ENCODE data around the gene LTBR. TPM values are rescaled to one million over a fixed set of nuclear protein-coding genes. Genes with fewer than 3 reads are reported as not detected.
A peak's percentile ranks its signal among the peaks of the same experiment; 100 is the strongest.

LTBR gene
- total RNA-seq, 1 experiment from 2014 or later, result 10.1 TPM

DNA sequence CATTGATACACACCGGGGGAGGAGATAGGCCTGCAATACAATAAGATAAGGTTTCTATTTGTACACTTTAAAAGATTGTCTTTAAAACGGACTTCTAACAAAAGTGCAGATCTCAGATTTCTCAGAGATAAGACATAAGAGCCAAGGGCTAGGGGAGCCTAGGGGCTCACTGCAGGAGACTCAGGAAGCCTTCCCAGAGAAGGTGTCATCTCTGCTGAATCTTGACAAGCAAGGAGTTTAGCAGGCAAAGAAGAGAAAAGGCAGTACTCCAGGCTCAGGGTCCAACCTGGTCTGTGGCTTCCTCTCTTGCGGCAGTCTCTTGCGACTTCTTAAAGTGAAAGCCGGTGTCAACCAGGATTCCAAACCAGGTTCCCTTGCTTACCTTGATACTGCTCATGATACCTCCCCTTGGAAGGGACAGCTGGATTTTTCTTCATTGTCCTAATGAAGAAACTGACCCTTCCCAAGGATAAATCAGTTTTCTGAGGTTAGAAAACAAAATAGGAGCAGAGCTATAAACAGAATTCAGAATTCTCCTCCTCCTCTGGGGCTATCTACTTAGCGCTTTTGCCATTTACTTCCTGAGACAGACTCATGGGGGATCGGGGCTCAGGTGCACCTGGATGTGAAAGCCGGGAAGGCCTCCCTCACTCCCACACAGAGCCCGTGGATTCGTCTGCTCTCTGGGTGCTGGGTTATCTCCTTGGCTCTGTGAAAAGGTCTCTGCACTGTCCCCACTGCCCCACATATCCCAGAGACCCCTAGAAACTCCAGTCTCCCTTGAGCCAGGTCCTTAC is 6.9 kb upstream of the LTBR start:
- in situ Hi-C loops (cut with HindIII; ENCODE audit: low sequenced_read_pairs), result no loop called here

DNA sequence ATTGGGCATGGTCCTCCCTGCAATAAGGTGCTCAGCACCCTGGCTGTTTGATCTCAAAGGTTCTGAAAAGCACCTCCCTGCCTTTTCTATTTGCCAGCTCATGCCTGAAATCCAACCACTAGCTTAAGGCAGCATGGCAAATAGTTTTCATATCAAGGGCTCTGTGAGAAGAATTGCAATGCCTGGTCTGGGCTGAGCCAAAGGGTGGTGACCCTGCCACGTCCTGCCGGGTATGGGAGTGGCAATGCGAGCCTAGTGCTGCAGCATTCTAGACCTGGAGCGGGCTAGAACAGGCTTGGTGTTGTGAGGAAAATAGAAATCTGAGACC is 6.3 kb upstream of the LTBR start:
- DNase-seq (ENCODE audit: low spot score), result no peak
- in situ Hi-C loops (cut with HindIII; ENCODE audit: low sequenced_read_pairs), result no loop called here

More for the DNA sequence above, 6.9 kb upstream of the LTBR start:
- no peak for DNase-seq (ENCODE audit: low spot score)

DNA sequence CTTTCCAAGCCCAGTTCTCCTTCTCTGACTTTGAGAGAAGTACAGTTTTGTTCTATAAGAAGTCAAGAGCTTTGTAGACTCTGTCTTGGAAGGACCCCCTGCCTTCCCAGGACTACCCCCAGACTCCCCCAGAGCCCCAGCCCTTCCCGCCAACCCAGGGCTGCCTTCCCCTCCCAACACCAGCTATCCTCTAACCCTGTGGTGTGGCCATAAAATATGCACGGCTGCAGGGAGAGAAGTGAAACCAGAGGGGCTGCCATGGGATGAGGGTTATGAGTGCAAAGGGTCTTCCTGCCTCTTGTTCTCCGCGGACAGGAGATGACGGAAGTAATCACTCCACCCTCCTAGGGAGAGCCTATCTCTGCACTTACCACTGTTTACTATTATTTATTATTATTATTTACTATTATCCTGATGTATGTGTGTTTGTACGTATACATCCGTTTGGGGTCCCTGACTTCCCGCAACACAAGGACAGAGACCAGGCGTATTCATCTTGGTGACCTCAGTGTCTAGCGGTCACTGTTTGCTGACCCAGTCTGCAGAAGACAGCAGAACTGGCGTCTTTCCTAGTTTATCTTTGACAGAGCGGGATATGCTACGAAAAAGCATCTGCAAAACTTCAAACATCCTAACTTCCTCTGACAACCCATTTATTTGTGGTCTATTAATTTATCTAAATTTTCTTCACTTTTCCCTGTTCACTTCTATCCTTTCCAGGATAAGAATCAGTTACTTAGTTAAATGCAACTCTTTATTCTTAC is 5.1 kb upstream of the LTBR start:
- in situ Hi-C loops (cut with HindIII; ENCODE audit: low sequenced_read_pairs), result no loop called here
- no peak for DNase-seq (ENCODE audit: low spot score)

DNA sequence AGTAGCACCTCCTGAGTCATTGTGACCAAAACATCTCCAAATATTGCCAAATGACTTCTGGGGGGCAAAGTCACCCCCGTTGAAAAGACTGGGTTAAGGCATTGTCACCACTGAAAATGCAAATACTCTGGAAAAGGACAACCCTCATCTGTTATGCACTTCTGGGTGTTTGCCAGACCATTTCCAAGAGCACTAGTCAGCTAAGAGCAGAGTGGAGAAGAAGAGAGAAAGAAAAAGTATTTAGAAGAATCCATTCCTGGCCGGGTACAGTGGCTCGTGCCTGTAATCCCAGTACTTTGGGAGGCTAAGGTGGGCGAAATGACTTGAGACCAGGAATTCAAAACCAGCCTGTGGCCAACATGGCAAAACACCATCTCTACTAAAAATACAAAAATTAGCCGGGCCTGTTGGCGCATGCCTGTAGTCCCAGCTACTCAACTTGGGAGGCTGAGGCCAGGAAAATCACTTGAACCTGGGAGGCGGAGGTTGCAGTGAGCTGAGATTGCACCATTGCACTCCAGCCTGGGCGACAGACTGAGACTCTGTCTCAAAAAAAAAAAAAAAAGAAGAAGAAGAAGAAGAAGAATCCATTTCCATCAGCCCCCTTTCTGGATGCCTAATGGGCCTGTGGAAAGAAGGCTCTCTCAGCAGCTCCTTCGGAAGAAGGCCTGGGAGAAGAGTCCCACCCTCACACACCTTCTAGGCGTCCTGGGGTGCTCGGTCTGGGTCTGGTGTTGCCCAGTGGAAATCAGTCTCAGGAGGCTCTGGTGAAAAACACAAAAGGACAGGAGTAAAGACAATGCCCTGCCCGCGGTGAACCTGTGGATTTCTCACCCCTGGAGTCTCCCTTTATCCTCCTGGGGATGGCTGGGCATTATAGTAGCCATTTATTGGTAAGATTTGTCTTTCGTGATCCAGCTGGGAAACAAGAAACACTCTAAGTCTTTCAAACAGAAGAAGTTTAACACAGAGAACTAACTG is 3.5 kb upstream of the LTBR start:
- DNase-seq (ENCODE audit: low spot score), result no peak
- in situ Hi-C loops (cut with HindIII; ENCODE audit: low sequenced_read_pairs), result no loop called here

DNA sequence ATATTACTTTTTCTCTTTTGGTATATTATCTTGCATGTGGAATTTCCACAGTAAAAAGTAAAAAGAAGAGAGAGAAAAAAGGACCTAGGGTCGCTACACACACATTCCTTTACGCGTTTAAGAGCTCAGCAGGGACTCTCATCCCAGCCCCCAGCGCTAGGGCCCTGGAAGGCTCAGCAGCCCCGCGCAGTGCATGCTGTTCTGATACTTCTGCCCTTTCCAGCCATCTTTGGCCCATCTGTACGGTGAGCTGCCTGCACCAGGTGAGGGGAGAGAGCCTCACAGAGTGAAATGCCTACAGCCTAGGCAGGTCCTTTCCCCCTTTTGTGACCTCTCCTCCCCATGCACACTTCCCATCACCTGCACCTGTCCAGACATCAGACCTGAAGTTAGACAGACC is 1.6 kb upstream of the LTBR start:
- in situ Hi-C loops (cut with HindIII; ENCODE audit: low sequenced_read_pairs), result no loop called here
- DNase-seq (ENCODE audit: low spot score), result no peak

DNA sequence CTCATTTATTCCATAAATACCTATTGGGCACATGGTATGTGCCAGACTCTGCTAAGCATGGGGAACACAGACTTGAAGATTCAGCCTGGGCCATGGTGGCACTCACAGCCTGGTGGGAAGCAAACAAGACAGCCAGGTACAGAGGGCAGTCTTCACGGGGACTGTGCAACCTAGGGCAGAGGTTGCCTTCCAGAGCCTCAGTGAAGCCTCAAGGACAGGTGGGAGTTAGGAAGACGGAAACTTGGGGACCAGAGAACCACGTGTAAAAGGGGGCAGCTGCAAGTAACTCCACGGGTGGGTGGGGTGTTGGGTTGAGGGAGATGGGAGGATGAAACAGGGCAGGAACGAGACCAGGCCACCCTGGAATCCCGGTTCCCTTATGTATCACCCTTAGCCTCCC is 980 bp upstream of the LTBR start:
- no peak for DNase-seq (ENCODE audit: low spot score)
- in situ Hi-C loops (cut with HindIII; ENCODE audit: low sequenced_read_pairs), result no loop called here

DNA sequence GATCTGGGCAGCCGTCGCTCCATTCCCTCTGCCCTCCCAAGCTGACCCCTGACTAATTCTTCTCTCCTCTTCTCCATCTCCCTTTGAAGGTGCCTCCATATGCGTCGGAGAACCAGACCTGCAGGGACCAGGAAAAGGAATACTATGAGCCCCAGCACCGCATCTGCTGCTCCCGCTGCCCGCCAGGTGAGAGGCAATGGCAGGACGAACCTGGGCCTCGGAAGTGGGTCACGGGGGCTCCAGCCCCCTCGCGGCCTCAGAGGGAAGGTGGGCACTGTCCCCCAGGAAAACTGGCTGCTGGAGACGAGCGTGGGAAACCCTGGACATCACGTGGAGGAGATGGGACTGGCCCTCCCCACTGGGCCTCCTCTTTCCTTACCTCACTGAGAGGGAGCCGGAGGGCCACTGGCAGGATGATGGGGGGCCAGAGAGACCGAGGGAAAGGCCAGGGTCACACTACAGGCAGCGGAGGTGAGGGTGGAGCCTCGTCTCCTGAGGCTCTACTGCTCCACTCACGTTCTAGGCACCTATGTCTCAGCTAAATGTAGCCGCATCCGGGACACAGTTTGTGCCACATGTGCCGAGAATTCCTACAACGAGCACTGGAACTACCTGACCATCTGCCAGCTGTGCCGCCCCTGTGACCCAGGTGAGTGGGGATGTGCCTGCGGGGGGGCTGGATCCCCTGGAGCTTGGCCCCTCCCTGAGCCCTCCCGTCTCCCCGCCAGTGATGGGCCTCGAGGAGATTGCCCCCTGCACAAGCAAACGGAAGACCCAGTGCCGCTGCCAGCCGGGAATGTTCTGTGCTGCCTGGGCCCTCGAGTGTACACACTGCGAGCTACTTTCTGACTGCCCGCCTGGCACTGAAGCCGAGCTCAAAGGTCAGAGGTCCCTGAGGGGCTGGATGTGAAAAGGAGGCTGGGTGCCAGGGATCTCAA is 806 bp downstream of the LTBR start:
- DNase-seq (ENCODE audit: low spot score), result no peak
- in situ Hi-C loops (cut with HindIII; ENCODE audit: low sequenced_read_pairs), result no loop called here

DNA sequence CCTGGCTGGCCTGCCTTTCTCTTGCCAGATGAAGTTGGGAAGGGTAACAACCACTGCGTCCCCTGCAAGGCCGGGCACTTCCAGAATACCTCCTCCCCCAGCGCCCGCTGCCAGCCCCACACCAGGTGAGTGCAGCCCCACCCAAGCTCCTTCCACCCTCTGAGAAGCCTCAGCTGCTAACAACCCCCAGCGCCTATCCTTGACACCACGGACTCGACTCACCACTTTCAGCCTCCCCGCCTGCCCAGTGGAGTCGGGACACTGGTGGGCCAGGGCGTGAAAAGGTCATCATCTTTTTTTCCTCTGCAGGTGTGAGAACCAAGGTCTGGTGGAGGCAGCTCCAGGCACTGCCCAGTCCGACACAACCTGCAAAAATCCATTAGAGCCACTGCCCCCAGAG is 2.1 kb downstream of the LTBR start:
- in situ Hi-C loops (cut with HindIII; ENCODE audit: low sequenced_read_pairs), result no loop called here
- no peak for DNase-seq (ENCODE audit: low spot score)

DNA sequence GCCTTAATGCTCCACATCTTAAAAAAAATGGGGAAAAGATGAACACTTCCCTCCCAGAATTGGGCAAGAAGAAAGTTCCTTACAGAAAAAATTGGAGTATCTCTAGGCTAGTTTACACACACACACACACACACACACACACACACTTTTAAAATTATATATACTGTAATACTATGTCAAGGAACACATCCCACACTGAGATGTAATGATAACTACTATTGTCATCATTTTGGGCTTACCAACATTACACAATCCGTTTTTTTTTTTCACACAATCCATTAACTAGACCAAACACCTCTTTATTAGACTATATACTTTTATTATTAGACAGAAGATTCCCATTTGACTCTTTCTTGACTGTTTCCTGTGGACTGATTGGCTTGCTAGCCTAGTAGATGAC is 2.5 kb downstream of the LTBR start:
- DNase-seq (ENCODE audit: low spot score), result no peak
- in situ Hi-C loops (cut with HindIII; ENCODE audit: low sequenced_read_pairs), result no loop called here

DNA sequence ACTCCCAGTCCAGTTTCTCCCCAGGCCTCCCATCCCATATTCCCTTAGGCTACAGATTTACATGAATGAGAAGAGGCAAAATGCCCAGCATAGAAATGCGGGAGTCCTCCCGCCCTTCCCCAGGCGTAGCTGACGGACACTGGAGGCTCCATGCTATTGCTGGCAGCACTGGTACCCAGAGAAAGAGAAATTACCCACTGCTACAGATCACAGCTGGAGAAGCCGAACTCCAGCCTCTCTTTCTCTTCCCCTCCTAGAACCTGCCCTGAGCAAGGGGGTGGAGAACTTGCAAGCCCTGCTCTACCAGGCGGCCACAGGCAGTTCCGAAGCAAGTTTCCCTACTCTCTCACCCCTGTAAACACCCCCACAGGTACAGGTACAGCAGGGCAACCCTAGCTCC is 3.6 kb downstream of the LTBR start:
- no peak for DNase-seq (ENCODE audit: low spot score)
- in situ Hi-C loops (cut with HindIII; ENCODE audit: low sequenced_read_pairs), result no loop called here

DNA sequence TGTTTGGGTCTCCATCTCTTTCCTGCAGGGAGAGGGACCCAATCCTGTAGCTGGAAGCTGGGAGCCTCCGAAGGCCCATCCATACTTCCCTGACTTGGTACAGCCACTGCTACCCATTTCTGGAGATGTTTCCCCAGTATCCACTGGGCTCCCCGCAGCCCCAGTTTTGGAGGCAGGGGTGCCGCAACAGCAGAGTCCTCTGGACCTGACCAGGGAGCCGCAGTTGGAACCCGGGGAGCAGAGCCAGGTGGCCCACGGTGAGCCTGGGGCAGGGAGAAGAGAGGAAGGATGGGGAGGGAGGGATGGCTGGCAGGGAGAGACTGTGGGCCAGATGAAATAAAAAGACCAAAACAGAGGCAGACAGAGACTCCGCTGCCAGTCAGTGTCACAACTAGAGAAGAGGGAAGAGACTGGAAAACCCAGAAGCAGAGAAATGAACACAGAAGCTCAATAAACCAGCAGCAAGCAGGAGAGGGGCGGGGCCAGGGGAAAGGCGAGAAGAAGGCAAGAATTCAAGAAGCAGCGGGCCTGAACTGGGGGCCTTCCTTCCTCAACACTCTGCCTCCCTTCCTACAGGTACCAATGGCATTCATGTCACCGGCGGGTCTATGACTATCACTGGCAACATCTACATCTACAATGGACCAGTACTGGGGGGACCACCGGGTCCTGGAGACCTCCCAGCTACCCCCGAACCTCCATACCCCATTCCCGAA is 6.3 kb downstream of the LTBR start:
- in situ Hi-C loops (cut with HindIII; ENCODE audit: low sequenced_read_pairs), result no loop called here
- DNase-seq (ENCODE audit: low spot score), result no peak

DNA sequence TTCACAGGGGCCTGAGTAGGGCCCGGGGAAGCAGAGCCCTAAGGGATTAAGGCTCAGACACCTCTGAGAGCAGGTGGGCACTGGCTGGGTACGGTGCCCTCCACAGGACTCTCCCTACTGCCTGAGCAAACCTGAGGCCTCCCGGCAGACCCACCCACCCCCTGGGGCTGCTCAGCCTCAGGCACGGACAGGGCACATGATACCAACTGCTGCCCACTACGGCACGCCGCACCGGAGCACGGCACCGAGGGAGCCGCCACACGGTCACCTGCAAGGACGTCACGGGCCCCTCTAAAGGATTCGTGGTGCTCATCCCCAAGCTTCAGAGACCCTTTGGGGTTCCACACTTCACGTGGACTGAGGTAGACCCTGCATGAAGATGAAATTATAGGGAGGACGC is 7.1 kb downstream of the LTBR start:
- in situ Hi-C loops (cut with HindIII; ENCODE audit: low sequenced_read_pairs), result no loop called here
- DNase-seq (ENCODE audit: low spot score), result no peak

DNA sequence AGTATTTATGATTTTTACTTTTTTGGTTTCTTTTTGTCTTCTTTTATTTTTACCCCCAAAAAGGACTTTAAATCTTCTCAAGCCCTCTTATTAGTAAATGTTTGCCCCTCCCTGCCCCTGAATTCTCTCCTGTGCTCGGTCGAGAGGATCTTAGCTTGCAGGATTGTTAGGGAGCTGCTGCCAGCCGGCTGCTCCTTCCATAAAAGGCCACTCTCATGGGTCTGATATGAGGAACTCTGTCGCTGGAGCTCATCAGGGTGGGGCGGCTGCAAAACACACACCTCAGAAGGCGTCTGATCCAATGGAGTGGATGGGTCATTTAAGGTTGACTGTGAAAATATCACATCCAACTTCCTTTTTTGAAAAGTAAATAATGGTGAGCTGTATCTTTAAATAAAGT is 8.5 kb downstream of the LTBR start:
- in situ Hi-C loops (cut with HindIII; ENCODE audit: low sequenced_read_pairs), result no loop called here
- no peak for DNase-seq (ENCODE audit: low spot score)

DNA sequence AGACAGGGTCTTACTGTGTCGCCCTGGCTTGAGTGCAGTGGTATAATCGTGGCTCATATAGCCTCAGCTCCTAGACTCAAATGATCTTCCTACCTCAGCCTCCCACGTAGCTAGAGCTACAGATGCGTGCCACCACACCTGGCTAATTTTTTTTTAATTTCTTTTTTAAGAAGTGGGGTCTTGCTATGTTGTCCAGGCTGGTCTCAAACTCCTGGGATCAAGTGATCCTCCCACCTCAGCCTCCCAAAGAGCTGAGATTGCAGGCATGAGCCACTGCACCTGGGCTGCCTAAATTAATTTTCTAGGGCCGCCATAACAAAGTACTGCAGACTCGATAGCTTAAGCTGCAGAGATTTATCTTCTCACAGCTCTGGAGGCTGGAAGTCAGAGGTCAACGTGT is 9.1 kb downstream of the LTBR start:
- DNase-seq (ENCODE audit: low spot score), result no peak
- in situ Hi-C loops (cut with HindIII; ENCODE audit: low sequenced_read_pairs), result no loop called here

DNA sequence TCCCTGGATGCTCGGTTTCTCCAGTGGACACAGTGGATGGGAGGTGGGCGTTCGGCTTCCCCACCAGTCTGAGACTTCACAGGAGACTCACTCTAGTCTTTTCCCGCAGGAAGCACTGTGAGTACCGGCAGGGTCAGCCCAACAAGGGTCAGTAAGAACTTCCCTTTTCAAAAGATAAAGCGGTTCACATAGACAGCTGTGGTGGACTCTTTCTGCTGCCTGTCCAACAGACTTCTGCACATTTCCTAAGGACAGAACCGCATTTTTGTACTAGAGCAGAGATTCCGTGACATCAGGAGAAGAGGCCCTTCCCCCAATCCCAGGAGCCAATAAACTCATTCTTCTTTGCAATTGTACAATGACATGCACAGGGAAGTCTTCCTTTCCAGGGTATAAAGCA is 10.4 kb downstream of the LTBR start:
- in situ Hi-C loops (cut with HindIII; ENCODE audit: low sequenced_read_pairs), result no loop called here
- peak; percentile 2 for DNase-seq (ENCODE audit: low spot score)

DNA sequence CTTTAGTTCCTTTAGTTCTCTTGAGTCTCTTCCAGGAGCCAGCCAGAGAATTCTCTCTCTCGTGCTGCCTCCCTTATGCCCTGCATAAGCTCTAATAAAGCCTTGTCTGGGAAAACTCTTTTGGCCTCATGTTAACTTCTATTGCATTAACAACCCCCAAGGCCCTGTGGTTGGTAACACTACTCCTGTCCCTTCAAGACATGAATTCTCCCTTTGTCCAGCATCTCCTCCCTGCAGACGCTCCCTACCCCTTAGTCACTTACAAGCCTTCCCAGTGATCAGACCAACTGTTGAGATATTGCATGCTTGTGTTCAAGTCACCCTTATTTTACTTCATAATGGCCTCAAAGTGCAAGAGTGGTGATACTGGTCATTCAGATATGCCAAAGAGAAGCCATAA is 12.1 kb downstream of the LTBR start:
- no peak for DNase-seq (ENCODE audit: low spot score)
- in situ Hi-C loops (cut with HindIII; ENCODE audit: low sequenced_read_pairs), result no loop called here

DNA sequence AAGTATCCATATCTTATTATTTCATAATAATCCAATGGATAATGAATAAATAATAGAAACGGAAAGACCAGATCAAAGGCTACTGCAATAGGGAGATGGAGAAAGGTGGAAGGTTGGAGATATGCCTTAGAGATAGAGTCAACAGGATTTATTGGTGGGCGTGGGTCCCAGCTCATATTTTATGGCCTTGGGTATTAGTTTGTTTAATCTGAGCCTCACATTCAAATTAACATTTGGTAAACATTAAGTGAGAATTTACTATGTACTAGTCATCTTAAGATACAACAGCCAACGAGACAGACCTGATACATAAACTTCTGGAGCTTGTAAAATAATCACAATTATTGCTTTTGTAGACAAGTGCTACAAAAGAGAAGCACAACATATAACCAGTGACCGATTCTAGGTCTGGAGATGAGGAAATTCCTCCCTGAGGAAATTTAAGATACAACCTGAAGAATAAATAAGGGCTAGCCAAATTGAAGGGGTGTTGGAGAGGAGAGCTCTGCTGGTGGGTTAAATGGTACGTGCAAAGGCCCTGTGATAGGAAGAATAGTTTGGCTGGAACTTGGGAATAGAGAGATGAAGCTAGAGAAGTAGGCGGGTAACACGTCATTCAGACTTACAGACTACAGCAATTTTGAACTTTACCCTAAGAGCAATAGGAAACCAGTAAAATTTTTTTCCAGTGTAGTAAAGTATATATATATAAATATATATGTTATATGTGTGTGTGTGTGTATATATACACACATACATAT is 16.1 kb downstream of the LTBR start:
- in situ Hi-C loops (cut with HindIII; ENCODE audit: low sequenced_read_pairs), result no loop called here
- DNase-seq (ENCODE audit: low spot score), result no peak

DNA sequence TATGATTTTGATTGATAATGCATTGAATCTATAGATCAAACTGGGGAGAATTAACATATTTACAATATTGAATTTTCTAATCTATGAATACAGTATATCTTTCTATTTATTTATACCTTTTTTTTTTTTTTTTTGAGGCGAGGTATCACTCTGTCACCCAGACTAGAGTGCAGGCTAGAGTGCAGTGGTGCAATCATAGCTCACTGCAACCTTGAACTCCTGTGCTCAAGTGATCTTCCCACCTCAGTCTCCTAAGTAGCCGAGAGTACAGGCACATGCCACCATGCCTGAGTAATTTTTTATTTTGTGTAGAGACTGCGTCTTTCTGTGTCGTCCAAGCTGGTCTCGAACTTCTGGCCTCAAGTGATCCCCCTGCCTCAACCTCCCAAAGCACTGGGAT is 20.4 kb downstream of the LTBR start:
- in situ Hi-C loops (cut with HindIII; ENCODE audit: low sequenced_read_pairs), result no loop called here
- DNase-seq (ENCODE audit: low spot score), result no peak

All from G401 (cell line).